Kidney epithelial cell (primary cell): ENCODE measurements around the gene RAD21L1. TPM values are rescaled to one million over a fixed set of nuclear protein-coding genes. Genes with fewer than 3 reads are reported as not detected.

Source experiments
- DNase-seq: peaks from one replicate; pipeline ENCODE4 v3.0.0-alpha.2; 2010; ENCODE audit warnings: low read depth
- H3K27me3 ChIP-seq: 2 replicates; pipeline ENCODE4 v1.6.0; 2011; ENCODE audit warnings: low read length; ENCODE audit not compliant: control insufficient read depth, insufficient read depth
- H3K36me3 ChIP-seq: 2 replicates; pipeline ENCODE4 v1.5.1; 2011; ENCODE audit warnings: low read length; ENCODE audit not compliant: control insufficient read depth, insufficient read depth
- H3K4me3 ChIP-seq: 2 replicates; pipeline ENCODE4 v1.5.1; 2011; ENCODE audit warnings: low read depth, mild to moderate bottlenecking, control low read depth, low read length
- CTCF ChIP-seq: IDR thresholded peaks from 2 replicates; pipeline ENCODE4 v1.5.1; 2011; ENCODE audit warnings: mild to moderate bottlenecking, moderate library complexity, low read length, control low read depth, inconsistent platforms; ENCODE audit not compliant: insufficient read depth, poor library complexity, severe bottlenecking
- total RNA-seq: library from RNA; depleted of rRNA; stranded (reverse); fragments of >200 nt; gene quantifications from 2 replicates; pipeline ENCODE4 v1.2.3, GENCODE V29; 2015

The RAD21L1 gene
- total RNA-seq, 1 donor from 2014 or later: not detected

- Histone ChIP-seq H3K27me3 (no peaks in the 10 kb centered on the region), H3K4me3 (no peak overlapping the region), H3K36me3 (no peaks in the 10 kb centered on the region)
- no peak for TF ChIP-seq CTCF
- no peak for DNase-seq
Observed at GRCh38 chr20:1272368-1273100, 46.7 kb downstream of the RAD21L1 start.

GRCh38 chr20:1273366-1273765 is 47.5 kb downstream of the RAD21L1 start:
- no peak for TF ChIP-seq CTCF
- no peaks in the 10 kb centered on the region for H3K27me3 ChIP-seq
- peak; percentile 45 for DNase-seq
- H3K36me3 ChIP-seq: no peaks in the 10 kb centered on the region
- H3K4me3 ChIP-seq: no peak overlapping the region

- DNase-seq: no peak
- TF ChIP-seq CTCF: no peak
- no peaks in the 10 kb centered on the region for H3K36me3 ChIP-seq
- no peaks in the 10 kb centered on the region for H3K27me3 ChIP-seq
- no peak overlapping the region for H3K4me3 ChIP-seq
Observed at GRCh38 chr20:1274485-1275311, 48.9 kb downstream of the RAD21L1 start.

- Histone ChIP-seq H3K27me3 (no peaks in the 10 kb centered on the region), H3K4me3 (no peak overlapping the region), H3K36me3 (no peaks in the 10 kb centered on the region)
- no peak for DNase-seq
- no peak for TF ChIP-seq CTCF
Observed at GRCh38 chr20:1275919-1276318, 50.1 kb downstream of the RAD21L1 start.

- Histone ChIP-seq H3K36me3 (no peaks in the 10 kb centered on the region), H3K4me3 (no peak overlapping the region), H3K27me3 (no peaks in the 10 kb centered on the region)
- DNase-seq: no peak
- no peak for TF ChIP-seq CTCF
Observed at GRCh38 chr20:1277529-1278322, 51.9 kb downstream of the RAD21L1 start.
